Uterus (tissue), 2 donors: Measurements from ENCODE around the gene ZNF618.

Source experiments
- POLR2A ChIP-seq, 2 donors: fragments of 450-650 bp; IDR thresholded peaks; one replicate each; pipeline ENCODE4 v1.6.1; 2016; ENCODE audit warnings: antibody characterized with exemption in 2 of 2, mild to moderate bottlenecking in 1 of 2, moderate library complexity in 1 of 2
- TF ChIP-seq, protein P1 (sequence below), 4 experiments: fragments of 200-600 bp in 2 of 4; fragments of 450-650 bp in 2 of 4; sonication (generic) in 2 of 4; IDR thresholded peaks; one replicate each; pipeline ENCODE4 v1.5.1; 2016 to 2019; ENCODE audit warnings: antibody characterized with exemption in 4 of 4, mild to moderate bottlenecking in 2 of 4, moderate library complexity in 1 of 4

DNA sequence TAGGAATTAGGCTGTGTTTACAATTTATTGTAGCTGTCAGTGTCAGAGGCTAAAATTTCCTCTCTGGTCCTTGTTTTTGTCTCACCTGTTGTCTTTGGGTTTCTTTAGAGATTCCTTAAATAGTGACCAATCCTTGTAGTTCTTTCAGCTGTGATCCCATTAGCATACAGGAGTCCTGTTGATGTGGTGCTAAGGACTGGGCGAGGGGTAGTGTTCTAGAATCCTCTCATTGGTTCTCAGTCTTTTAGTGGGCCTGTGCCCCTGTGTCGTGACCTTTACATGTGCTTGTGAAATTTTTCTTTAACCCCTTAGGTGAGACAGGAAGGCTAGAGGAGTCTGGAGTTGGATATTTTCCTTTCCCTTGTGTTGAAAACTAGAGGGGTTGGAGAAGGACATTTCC is 51.2 kb downstream of the ZNF618 start:
- TF ChIP-seq POLR2A (IDR thresholded peaks at IDR 0.05), result no peak
- TF ChIP-seq, protein P1, sequence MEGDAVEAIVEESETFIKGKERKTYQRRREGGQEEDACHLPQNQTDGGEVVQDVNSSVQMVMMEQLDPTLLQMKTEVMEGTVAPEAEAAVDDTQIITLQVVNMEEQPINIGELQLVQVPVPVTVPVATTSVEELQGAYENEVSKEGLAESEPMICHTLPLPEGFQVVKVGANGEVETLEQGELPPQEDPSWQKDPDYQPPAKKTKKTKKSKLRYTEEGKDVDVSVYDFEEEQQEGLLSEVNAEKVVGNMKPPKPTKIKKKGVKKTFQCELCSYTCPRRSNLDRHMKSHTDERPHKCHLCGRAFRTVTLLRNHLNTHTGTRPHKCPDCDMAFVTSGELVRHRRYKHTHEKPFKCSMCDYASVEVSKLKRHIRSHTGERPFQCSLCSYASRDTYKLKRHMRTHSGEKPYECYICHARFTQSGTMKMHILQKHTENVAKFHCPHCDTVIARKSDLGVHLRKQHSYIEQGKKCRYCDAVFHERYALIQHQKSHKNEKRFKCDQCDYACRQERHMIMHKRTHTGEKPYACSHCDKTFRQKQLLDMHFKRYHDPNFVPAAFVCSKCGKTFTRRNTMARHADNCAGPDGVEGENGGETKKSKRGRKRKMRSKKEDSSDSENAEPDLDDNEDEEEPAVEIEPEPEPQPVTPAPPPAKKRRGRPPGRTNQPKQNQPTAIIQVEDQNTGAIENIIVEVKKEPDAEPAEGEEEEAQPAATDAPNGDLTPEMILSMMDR (IDR thresholded peaks at IDR 0.05), result no peak
